Osteocyte (in vitro differentiated cells): Measurements from ENCODE around the gene KL. TPM values are rescaled to one million over a fixed set of nuclear protein-coding genes. Genes with fewer than 3 reads are reported as not detected.

ENCODE experiments used
- DNase-seq: peaks from one replicate; pipeline ENCODE4 v3.0.0; 2021; ENCODE audit warnings: mixed read lengths; ENCODE audit not compliant: unreplicated experiment; ENCODE audit errors: extremely low spot score
- H3K27ac Mint-ChIP-seq: one replicate; pipeline ENCODE4 v1.8.0; 2021; ENCODE audit warnings: mild to moderate bottlenecking, mixed read lengths; ENCODE audit not compliant: unreplicated experiment
- H3K27me3 Mint-ChIP-seq: one replicate; pipeline ENCODE4 v1.8.0; 2021; ENCODE audit warnings: mixed read lengths; ENCODE audit not compliant: unreplicated experiment
- H3K36me3 Mint-ChIP-seq: one replicate; pipeline ENCODE4 v1.8.0; 2021; ENCODE audit warnings: mixed read lengths; ENCODE audit not compliant: unreplicated experiment
- H3K4me1 Mint-ChIP-seq: one replicate; pipeline ENCODE4 v1.8.0; 2021; ENCODE audit warnings: mixed read lengths; ENCODE audit not compliant: unreplicated experiment
- H3K4me3 Mint-ChIP-seq: one replicate; pipeline ENCODE4 v1.8.0; 2021; ENCODE audit warnings: mild to moderate bottlenecking, moderate library complexity, mixed read lengths; ENCODE audit not compliant: unreplicated experiment
- H3K9me3 Mint-ChIP-seq: one replicate; pipeline ENCODE4 v1.8.0; 2021; ENCODE audit warnings: mixed read lengths; ENCODE audit not compliant: unreplicated experiment
- long read RNA-seq: library from polyadenylated mRNA; unstranded; transcript quantifications from one replicate; pipeline ENCODE4 v2.0.0, GENCODE V29; 2021
- total RNA-seq: library from RNA; stranded (reverse); gene quantifications from 2 replicates; pipeline ENCODE4 v1.2.1, GENCODE V29; 2021
- TF ChIP-seq, protein P1 (sequence below): fragments of 200-600 bp; sonication (generic); IDR thresholded peaks from 2 replicates; pipeline ENCODE4 v1.5.0; 2021; ENCODE audit warnings: antibody characterized with exemption, mild to moderate bottlenecking, moderate library complexity

The KL gene
- total RNA-seq = 0.08 TPM in 1 of 2 replicates, not detected in the other
- long read RNA-seq = 0 reads

DNA sequence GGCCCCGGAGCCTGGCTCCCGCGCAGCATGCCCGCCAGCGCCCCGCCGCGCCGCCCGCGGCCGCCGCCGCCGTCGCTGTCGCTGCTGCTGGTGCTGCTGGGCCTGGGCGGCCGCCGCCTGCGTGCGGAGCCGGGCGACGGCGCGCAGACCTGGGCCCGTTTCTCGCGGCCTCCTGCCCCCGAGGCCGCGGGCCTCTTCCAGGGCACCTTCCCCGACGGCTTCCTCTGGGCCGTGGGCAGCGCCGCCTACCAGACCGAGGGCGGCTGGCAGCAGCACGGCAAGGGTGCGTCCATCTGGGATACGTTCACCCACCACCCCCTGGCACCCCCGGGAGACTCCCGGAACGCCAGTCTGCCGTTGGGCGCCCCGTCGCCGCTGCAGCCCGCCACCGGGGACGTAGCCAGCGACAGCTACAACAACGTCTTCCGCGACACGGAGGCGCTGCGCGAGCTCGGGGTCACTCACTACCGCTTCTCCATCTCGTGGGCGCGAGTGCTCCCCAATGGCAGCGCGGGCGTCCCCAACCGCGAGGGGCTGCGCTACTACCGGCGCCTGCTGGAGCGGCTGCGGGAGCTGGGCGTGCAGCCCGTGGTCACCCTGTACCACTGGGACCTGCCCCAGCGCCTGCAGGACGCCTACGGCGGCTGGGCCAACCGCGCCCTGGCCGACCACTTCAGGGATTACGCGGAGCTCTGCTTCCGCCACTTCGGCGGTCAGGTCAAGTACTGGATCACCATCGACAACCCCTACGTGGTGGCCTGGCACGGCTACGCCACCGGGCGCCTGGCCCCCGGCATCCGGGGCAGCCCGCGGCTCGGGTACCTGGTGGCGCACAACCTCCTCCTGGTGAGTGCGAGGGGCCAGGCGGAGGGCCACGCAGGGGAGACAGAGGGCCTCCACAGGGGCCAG, at the start of gene KL:
KL (plus strand) TSS at position 10 of the 909 bp plus-strand sequence; CDS start at position 28, 18 bp downstream.
- no peak for DNase-seq
- H3K27me3 Mint-ChIP-seq = peaks cover 68% of the 10 kb centered on the region
- H3K27ac Mint-ChIP-seq = no peak within 1 kb of the TSS

DNA sequence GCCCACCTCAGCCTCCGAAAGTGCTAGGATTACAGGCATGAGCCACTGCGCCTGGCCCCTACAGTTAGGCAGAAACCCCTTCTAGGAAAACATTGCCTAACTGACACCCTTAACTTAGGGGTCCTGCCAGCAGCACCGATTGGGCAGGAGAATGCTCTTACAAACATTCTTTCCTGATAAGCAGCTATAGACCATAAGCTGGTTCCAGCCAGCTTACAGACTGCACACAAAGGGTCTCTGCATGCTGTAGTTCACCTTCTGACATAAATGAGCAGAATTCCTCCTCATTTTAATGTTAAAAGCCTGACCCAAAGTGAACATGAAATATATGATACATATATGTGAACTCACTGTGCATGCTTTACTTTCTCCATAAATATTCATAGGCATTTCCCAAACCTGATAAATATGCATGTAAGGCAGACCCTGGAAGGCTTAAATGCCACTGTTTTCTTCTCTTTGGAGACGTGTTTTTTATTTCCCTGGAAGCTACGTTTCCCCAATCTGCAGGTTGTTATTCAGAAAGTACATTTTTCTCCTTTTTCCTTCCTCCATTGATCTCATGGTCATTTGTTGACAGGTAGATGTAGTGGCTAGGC, 48.5 kb upstream of the KL start:
- H3K27ac Mint-ChIP-seq = no peak overlapping the region
- TF ChIP-seq, protein P1, sequence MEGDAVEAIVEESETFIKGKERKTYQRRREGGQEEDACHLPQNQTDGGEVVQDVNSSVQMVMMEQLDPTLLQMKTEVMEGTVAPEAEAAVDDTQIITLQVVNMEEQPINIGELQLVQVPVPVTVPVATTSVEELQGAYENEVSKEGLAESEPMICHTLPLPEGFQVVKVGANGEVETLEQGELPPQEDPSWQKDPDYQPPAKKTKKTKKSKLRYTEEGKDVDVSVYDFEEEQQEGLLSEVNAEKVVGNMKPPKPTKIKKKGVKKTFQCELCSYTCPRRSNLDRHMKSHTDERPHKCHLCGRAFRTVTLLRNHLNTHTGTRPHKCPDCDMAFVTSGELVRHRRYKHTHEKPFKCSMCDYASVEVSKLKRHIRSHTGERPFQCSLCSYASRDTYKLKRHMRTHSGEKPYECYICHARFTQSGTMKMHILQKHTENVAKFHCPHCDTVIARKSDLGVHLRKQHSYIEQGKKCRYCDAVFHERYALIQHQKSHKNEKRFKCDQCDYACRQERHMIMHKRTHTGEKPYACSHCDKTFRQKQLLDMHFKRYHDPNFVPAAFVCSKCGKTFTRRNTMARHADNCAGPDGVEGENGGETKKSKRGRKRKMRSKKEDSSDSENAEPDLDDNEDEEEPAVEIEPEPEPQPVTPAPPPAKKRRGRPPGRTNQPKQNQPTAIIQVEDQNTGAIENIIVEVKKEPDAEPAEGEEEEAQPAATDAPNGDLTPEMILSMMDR = no peak
- H3K36me3 Mint-ChIP-seq = no peaks in the 10 kb centered on the region
- DNase-seq = peak; percentile 36
- peaks cover 14% of the 10 kb centered on the region for H3K4me1 Mint-ChIP-seq
- no peak overlapping the region for H3K4me3 Mint-ChIP-seq
- H3K27me3 Mint-ChIP-seq = no peaks in the 10 kb centered on the region
- H3K9me3 Mint-ChIP-seq = no peaks in the 10 kb centered on the region

More for the DNA sequence above, at the start of gene KL:
- Mint-ChIP-seq H3K4me1 (peaks cover 8% of the 10 kb centered on the region), H3K9me3 (no peaks in the 10 kb centered on the region), H3K4me3 (peak within 1 kb of the TSS; percentile 64), H3K36me3 (no peaks in the 10 kb centered on the region)
- TF ChIP-seq, protein P1 = no peak

DNA sequence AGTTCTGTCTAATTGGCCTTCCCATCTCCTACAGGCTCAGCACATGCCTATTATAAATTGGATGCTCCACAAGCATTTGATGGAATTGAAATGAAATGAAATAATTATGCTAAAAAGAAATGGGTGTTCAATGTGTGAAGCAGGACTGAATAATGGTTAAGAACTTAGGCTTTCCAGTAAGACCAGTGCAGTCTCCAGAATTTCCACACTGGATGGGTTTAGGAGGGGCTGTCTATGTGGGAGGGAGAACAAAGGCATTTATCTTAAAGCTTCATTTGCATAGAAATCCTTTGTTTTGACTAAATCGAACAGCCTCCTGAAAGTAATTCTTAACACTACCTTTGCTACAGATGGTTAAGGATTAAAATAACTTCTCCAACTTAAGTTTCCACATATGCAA, 47.9 kb upstream of the KL start:
- Mint-ChIP-seq H3K27me3 (no peaks in the 10 kb centered on the region), H3K4me1 (peaks cover 14% of the 10 kb centered on the region), H3K36me3 (no peaks in the 10 kb centered on the region), H3K9me3 (no peaks in the 10 kb centered on the region), H3K27ac (no peak overlapping the region), H3K4me3 (no peak overlapping the region)
- TF ChIP-seq, protein P1 = no peak
- DNase-seq = no peak

DNA sequence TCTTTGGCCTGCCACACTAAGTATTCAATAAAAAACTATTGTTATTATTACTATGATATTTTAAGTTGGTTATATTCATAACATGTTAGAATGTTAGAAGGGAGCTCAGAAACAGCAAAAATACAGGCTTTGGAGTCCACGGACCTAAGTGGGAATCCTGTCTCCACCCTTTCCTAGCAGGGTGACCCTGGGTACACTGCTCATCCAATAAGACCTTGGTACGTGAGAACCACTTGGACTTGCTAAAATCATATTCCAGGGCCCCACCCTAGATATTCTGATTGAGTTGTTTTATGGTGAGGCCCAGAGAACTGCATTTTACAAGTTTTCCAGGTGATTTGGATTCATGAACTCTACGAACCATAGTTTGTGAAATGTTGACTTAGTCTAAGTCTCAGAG, 47.4 kb upstream of the KL start:
- Mint-ChIP-seq H3K4me3 (no peak overlapping the region), H3K27ac (no peak overlapping the region), H3K36me3 (no peaks in the 10 kb centered on the region), H3K4me1 (peaks cover 14% of the 10 kb centered on the region), H3K9me3 (no peaks in the 10 kb centered on the region), H3K27me3 (no peaks in the 10 kb centered on the region)
- DNase-seq = peak; percentile 8
- TF ChIP-seq, protein P1 = no peak

DNA sequence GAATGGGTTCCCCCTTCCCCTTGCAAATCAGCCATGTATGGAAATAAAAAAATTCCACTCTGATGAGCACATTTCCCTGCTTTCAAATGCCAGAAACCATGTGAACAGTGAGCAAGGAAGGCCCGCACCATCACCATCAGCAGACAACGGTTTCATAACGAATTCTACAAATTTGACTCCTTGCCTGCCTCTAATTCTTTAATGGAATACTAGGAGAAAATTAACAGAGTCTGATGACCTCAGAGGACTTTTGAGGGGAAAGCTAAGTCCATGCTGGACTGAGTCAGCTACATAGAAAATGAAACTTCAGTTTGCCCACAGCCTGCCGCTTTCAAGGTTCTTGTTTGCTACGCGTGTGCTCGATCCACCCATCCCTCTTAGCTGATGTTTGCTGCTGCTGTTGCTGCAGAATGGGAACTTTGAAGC, 46.7 kb upstream of the KL start:
- Mint-ChIP-seq H3K4me1 (peaks cover 14% of the 10 kb centered on the region), H3K27ac (no peak overlapping the region), H3K27me3 (no peaks in the 10 kb centered on the region), H3K36me3 (no peaks in the 10 kb centered on the region), H3K9me3 (no peaks in the 10 kb centered on the region), H3K4me3 (no peak overlapping the region)
- TF ChIP-seq, protein P1 = no peak
- DNase-seq = no peak
